ENCODE data around the gene VMAC.

DNA sequence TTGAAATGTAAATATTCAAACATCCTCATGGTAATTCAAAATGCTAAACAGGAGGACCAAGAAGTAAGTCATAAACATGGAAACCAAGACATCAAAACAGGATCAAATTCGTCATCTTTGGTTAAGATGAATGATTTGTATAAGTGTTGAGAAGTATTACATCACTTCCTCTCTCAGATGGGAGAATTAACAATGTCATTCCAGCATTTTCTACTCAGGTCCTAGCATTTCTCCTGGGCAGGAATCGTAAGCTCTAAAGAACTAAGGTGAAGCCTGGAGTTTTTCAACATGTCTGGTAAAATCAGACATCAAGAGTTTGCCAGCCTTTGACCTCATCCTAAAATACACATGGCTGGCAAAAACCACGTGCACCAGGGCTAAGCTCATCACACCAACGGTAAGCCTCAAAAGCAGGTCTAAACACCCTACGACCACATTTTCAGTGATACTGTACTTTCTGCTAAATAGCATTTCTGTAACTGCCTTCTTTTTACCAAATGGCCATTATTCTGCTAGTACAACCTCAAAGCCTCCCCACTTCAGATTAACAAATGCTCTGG is 48.4 kb downstream of the VMAC start:
- TF ChIP-seq EZH2phosphoT487 (IDR thresholded peaks at IDR 0.05; ENCODE audit: insufficient read depth, low read depth) (no peak), EZH2 (IDR thresholded peaks at IDR 0.05; ENCODE audit: insufficient read depth, poor library complexity, severe bottlenecking) (no peak)

Data from GM23248 (cell line).